ENCODE measurements around the gene FCAMR.

- peak; percentile 75 to 83 for TF ChIP-seq CTCF (conservative IDR thresholded peaks at IDR 0.05 in 1 of 2, IDR thresholded peaks at IDR 0.05 in 1 of 2; ENCODE audit: low read depth in 1 of 2, low read length in 2 of 2)
- TF ChIP-seq EZH2 (IDR thresholded peaks at IDR 0.05; ENCODE audit: low read length, missing control alignments) = no peak
Measured at GRCh38 chr1:206911064-206911663, 59.1 kb downstream of the FCAMR start.
